ENCODE results near the gene PTPRN2. TPM values are rescaled to one million over a fixed set of nuclear protein-coding genes. Genes with fewer than 3 reads are reported as not detected.

PTPRN2 gene
- total RNA-seq, 2 experiments from 2014 or later = 0.70 TPM; not detected in 1

- no peaks in the 10 kb centered on the region for H3K4me1 ChIP-seq (ENCODE audit: insufficient read depth, low read length, poor library complexity, severe bottlenecking)
- BruUV-seq (replicated peaks) = no TSS peak
Observed at GRCh38 chr7:158589653-158590052, 2.0 kb upstream of the PTPRN2 start.

GRCh38 chr7:158588878-158589442 is 1.3 kb upstream of the PTPRN2 start:
- Histone ChIP-seq H3K4me3 (ENCODE audit: low read depth, low read length, poor library complexity, severe bottlenecking) (no peak overlapping the region), H3K36me3 (ENCODE audit: insufficient read depth, low read length) (no peaks in the 10 kb centered on the region), H3K4me1 (ENCODE audit: insufficient read depth, low read length, poor library complexity, severe bottlenecking) (no peaks in the 10 kb centered on the region), H4K20me1 (ENCODE audit: insufficient read depth, low read length) (no peaks in the 10 kb centered on the region), H3K4me2 (ENCODE audit: low read length) (no peak overlapping the region), H3K9me3 (ENCODE audit: low read length) (no peaks in the 10 kb centered on the region), H2AFZ (ENCODE audit: low read length) (no peak overlapping the region), H3K79me2 (ENCODE audit: insufficient read depth, low read depth, low read length) (no peaks in the 10 kb centered on the region), H3K27ac (ENCODE audit: low read depth, low read length, poor library complexity, severe bottlenecking) (no peak overlapping the region), H3K9me2 (ENCODE audit: insufficient read depth, low read length) (no peaks in the 10 kb centered on the region)
- CTCF ChIA-PET (ENCODE audit: unreplicated experiment) = no interaction called here
- intact Hi-C loops (cut with micrococcal nuclease; ENCODE audit: unreplicated experiment) = no loop called here
- DNase-seq (ENCODE audit: low spot score) = no peak
- no TSS peak for BruUV-seq (replicated peaks)
- TF ChIP-seq CTCF (conservative IDR thresholded peaks at IDR 0.05; ENCODE audit: low read length) (no peak), EZH2phosphoT487 (IDR thresholded peaks at IDR 0.05; ENCODE audit: borderline replicate concordance, low read depth, low read length) (no peak)
- POLR2A ChIA-PET = interaction anchor here (0.7 kb wide), 1 partner anchor 487 kb away, joined by 5 read pairs; no protein-coding TSS in a partner anchor

More at GRCh38 chr7:158589653-158590052, 2.0 kb upstream of the PTPRN2 start:
- H3K4me3 ChIP-seq (ENCODE audit: low read depth, low read length, poor library complexity, severe bottlenecking) = no peak overlapping the region
- H3K36me3 ChIP-seq (ENCODE audit: insufficient read depth, low read length) = no peaks in the 10 kb centered on the region
- ChIA-PET CTCF (ENCODE audit: unreplicated experiment) (no interaction called here), POLR2A (interaction anchor here (0.7 kb wide), 1 partner anchor 486 kb away, joined by 5 read pairs; no protein-coding TSS in a partner anchor)
- H3K9me2 ChIP-seq (ENCODE audit: insufficient read depth, low read length) = no peaks in the 10 kb centered on the region
- no peaks in the 10 kb centered on the region for H4K20me1 ChIP-seq (ENCODE audit: insufficient read depth, low read length)
- no peak overlapping the region for H3K27ac ChIP-seq (ENCODE audit: low read depth, low read length, poor library complexity, severe bottlenecking)
- DNase-seq (ENCODE audit: low spot score) = no peak
- TF ChIP-seq CTCF (conservative IDR thresholded peaks at IDR 0.05; ENCODE audit: low read length) = no peak
- no peak for TF ChIP-seq EZH2phosphoT487 (IDR thresholded peaks at IDR 0.05; ENCODE audit: borderline replicate concordance, low read depth, low read length)
- H3K9me3 ChIP-seq (ENCODE audit: low read length) = no peaks in the 10 kb centered on the region
- no peak overlapping the region for H3K4me2 ChIP-seq (ENCODE audit: low read length)
- H3K79me2 ChIP-seq (ENCODE audit: insufficient read depth, low read depth, low read length) = no peaks in the 10 kb centered on the region
- H2AFZ ChIP-seq (ENCODE audit: low read length) = no peak overlapping the region
- intact Hi-C loops (cut with micrococcal nuclease; ENCODE audit: unreplicated experiment) = no loop called here

- BruUV-seq (replicated peaks) = no TSS peak
- H3K4me3 ChIP-seq (ENCODE audit: low read depth, low read length, poor library complexity, severe bottlenecking) = no peak overlapping the region
- POLR2A ChIA-PET = no interaction called here
- no peak for TF ChIP-seq CTCF (conservative IDR thresholded peaks at IDR 0.05; ENCODE audit: low read length)
- TF ChIP-seq EZH2phosphoT487 (IDR thresholded peaks at IDR 0.05; ENCODE audit: borderline replicate concordance, low read depth, low read length) = no peak
- no peak overlapping the region for H2AFZ ChIP-seq (ENCODE audit: low read length)
- no peak overlapping the region for H3K4me2 ChIP-seq (ENCODE audit: low read length)
- H3K4me1 ChIP-seq (ENCODE audit: insufficient read depth, low read length, poor library complexity, severe bottlenecking) = no peaks in the 10 kb centered on the region
- H3K36me3 ChIP-seq (ENCODE audit: insufficient read depth, low read length) = no peaks in the 10 kb centered on the region
- CTCF ChIA-PET (ENCODE audit: unreplicated experiment) = no interaction called here
- no peaks in the 10 kb centered on the region for H4K20me1 ChIP-seq (ENCODE audit: insufficient read depth, low read length)
- no peaks in the 10 kb centered on the region for H3K9me3 ChIP-seq (ENCODE audit: low read length)
- H3K27ac ChIP-seq (ENCODE audit: low read depth, low read length, poor library complexity, severe bottlenecking) = no peak overlapping the region
- no peaks in the 10 kb centered on the region for H3K79me2 ChIP-seq (ENCODE audit: insufficient read depth, low read depth, low read length)
- no peaks in the 10 kb centered on the region for H3K9me2 ChIP-seq (ENCODE audit: insufficient read depth, low read length)
- intact Hi-C loops (cut with micrococcal nuclease; ENCODE audit: unreplicated experiment) = no loop called here
- DNase-seq (ENCODE audit: low spot score) = no peak
Observed at GRCh38 chr7:158588085-158588877, 658 bp upstream of the PTPRN2 start.

Measured in OCI-LY7 (cell line).